Skeletal muscle tissue (tissue), 1 donor: ENCODE measurements around the gene SNX10. TPM values are rescaled to one million over a fixed set of nuclear protein-coding genes. Genes with fewer than 3 reads are reported as not detected.

ENCODE experiments used
- total RNA-seq: library from RNA; depleted of rRNA; stranded (reverse); fragments of >200 nt; gene quantifications from one replicate; pipeline ENCODE4 v1.2.3, GENCODE V29; 2014

Gene SNX10
- total RNA-seq, 1 donor from 2014 or later, result 2.6 TPM

Other genes with a start within 250 kb of the SNX10 start
- gene NFE2L3, start 139.7 kb upstream of the SNX10 start, total RNA-seq, result under 0.01 TPM
- 99.7 TPM for gene HNRNPA2B1, start 91.1 kb upstream of the SNX10 start, total RNA-seq
- gene CBX3, start 90.1 kb upstream of the SNX10 start, total RNA-seq, result 48.0 TPM